Measurements from ENCODE around the gene LRWD1. TPM values are rescaled to one million over a fixed set of nuclear protein-coding genes. Genes with fewer than 3 reads are reported as not detected.
A peak's percentile ranks its signal among the peaks of the same experiment; 100 is the strongest.

Gene LRWD1
- total RNA-seq, 1 experiment from 2014 or later: 39.5 TPM

GRCh38 chr7:102444961-102445673 is 19.7 kb upstream of the LRWD1 start:
- no peaks in the 10 kb centered on the region for H3K27me3 ChIP-seq (ENCODE audit: insufficient read depth, low read length)
- peaks cover 15 to 39% of the 10 kb centered on the region in 2 experiments for H3K4me1 ChIP-seq (ENCODE audit: control insufficient read depth in 1 of 2, insufficient read depth in 2 of 2, low read length in 2 of 2)
- RAD21 ChIA-PET (ENCODE audit: low non-redundant PET in 1 of 2, low total read pairs in 2 of 2, uncharacterized antibody in 2 of 2, unreplicated experiment in 2 of 2): no interaction called here
- H3K27ac ChIP-seq (ENCODE audit: low read depth, low read length): no peak overlapping the region
- ATAC-seq: no peak
- intact Hi-C loops (cut with micrococcal nuclease): no loop called here
- H3K4me3 ChIP-seq (replicated peaks in 1 of 2; ENCODE audit: low read depth in 1 of 2, low read length in 2 of 2): no peak overlapping the region
- no peaks in the 10 kb centered on the region for H3K79me2 ChIP-seq (ENCODE audit: insufficient read depth, low read length)
- no peaks in the 10 kb centered on the region for H4K20me1 ChIP-seq (ENCODE audit: insufficient read depth)
- H3K4me2 ChIP-seq (ENCODE audit: low read length): peak overlapping the region; percentile 6; the same call in 1 of the 2 replicates
- no TSS peak for BruUV-seq (replicated peaks)
- no peaks in the 10 kb centered on the region for H3K9me2 ChIP-seq (ENCODE audit: insufficient read depth)
- DNase-seq (ENCODE audit: low read depth, low spot score): no peak
- no peaks in the 10 kb centered on the region; a peak in 1 of 4 replicates for H3K36me3 ChIP-seq (ENCODE audit: control insufficient read depth in 1 of 2, insufficient read depth in 2 of 2, low read length in 2 of 2)
- H3K9ac ChIP-seq (ENCODE audit: low read length): no peak overlapping the region
- POLR2A ChIA-PET: no interaction called here
- TF ChIP-seq EZH2 (IDR thresholded peaks at IDR 0.05) (no peak), EZH2phosphoT487 (IDR thresholded peaks at IDR 0.05; ENCODE audit: borderline replicate concordance) (no peak), POLR2AphosphoS5 (IDR thresholded peaks at IDR 0.05; ENCODE audit: low read depth, low read length) (no peak), EGR1 (IDR thresholded peaks at IDR 0.05; ENCODE audit: low read depth) (no peak), FOSL1 (IDR thresholded peaks at IDR 0.05; ENCODE audit: low read depth) (no peak), MAX (IDR thresholded peaks at IDR 0.05) (no peak), SIN3A (IDR thresholded peaks at IDR 0.05; ENCODE audit: low read depth) (no peak)
- H3K9me3 ChIP-seq (ENCODE audit: control insufficient read depth in 1 of 2, insufficient read depth in 1 of 2, low read depth in 1 of 2, low read length in 2 of 2): no peaks in the 10 kb centered on the region
- no peak overlapping the region for H2AFZ ChIP-seq (ENCODE audit: low read depth, low read length, poor library complexity, severe bottlenecking)
- CTCF ChIA-PET: no interaction called here

GRCh38 chr7:102445674-102446071 is 19.1 kb upstream of the LRWD1 start:
- H3K4me1 ChIP-seq (ENCODE audit: control insufficient read depth in 1 of 2, insufficient read depth in 2 of 2, low read length in 2 of 2): peaks cover 10 to 34% of the 10 kb centered on the region in 2 experiments
- H3K27me3 ChIP-seq (ENCODE audit: insufficient read depth, low read length): no peaks in the 10 kb centered on the region
- CTCF ChIA-PET: no interaction called here
- H3K4me3 ChIP-seq (replicated peaks in 1 of 2; ENCODE audit: low read depth in 1 of 2, low read length in 2 of 2): no peak overlapping the region
- no peak overlapping the region for H2AFZ ChIP-seq (ENCODE audit: low read depth, low read length, poor library complexity, severe bottlenecking)
- H3K4me2 ChIP-seq (ENCODE audit: low read length): no peak overlapping the region
- H3K27ac ChIP-seq (ENCODE audit: low read depth, low read length): no peak overlapping the region
- no peaks in the 10 kb centered on the region for H3K79me2 ChIP-seq (ENCODE audit: insufficient read depth, low read length)
- H3K9me3 ChIP-seq (ENCODE audit: control insufficient read depth in 1 of 2, insufficient read depth in 1 of 2, low read depth in 1 of 2, low read length in 2 of 2): no peaks in the 10 kb centered on the region
- H3K9ac ChIP-seq (ENCODE audit: low read length): no peak overlapping the region
- no peak for DNase-seq (ENCODE audit: low read depth, low spot score)
- intact Hi-C loops (cut with micrococcal nuclease): no loop called here
- no peaks in the 10 kb centered on the region; a peak in 1 of 4 replicates for H3K36me3 ChIP-seq (ENCODE audit: control insufficient read depth in 1 of 2, insufficient read depth in 2 of 2, low read length in 2 of 2)
- no peaks in the 10 kb centered on the region for H4K20me1 ChIP-seq (ENCODE audit: insufficient read depth)
- RAD21 ChIA-PET (ENCODE audit: low non-redundant PET in 1 of 2, low total read pairs in 2 of 2, uncharacterized antibody in 2 of 2, unreplicated experiment in 2 of 2): no interaction called here
- BruUV-seq (replicated peaks): no TSS peak
- H3K9me2 ChIP-seq (ENCODE audit: insufficient read depth): no peaks in the 10 kb centered on the region
- ATAC-seq: no peak
- POLR2A ChIA-PET: no interaction called here
- TF ChIP-seq, protein P1, sequence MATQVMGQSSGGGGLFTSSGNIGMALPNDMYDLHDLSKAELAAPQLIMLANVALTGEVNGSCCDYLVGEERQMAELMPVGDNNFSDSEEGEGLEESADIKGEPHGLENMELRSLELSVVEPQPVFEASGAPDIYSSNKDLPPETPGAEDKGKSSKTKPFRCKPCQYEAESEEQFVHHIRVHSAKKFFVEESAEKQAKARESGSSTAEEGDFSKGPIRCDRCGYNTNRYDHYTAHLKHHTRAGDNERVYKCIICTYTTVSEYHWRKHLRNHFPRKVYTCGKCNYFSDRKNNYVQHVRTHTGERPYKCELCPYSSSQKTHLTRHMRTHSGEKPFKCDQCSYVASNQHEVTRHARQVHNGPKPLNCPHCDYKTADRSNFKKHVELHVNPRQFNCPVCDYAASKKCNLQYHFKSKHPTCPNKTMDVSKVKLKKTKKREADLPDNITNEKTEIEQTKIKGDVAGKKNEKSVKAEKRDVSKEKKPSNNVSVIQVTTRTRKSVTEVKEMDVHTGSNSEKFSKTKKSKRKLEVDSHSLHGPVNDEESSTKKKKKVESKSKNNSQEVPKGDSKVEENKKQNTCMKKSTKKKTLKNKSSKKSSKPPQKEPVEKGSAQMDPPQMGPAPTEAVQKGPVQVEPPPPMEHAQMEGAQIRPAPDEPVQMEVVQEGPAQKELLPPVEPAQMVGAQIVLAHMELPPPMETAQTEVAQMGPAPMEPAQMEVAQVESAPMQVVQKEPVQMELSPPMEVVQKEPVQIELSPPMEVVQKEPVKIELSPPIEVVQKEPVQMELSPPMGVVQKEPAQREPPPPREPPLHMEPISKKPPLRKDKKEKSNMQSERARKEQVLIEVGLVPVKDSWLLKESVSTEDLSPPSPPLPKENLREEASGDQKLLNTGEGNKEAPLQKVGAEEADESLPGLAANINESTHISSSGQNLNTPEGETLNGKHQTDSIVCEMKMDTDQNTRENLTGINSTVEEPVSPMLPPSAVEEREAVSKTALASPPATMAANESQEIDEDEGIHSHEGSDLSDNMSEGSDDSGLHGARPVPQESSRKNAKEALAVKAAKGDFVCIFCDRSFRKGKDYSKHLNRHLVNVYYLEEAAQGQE (IDR thresholded peaks at IDR 0.05; ENCODE audit: low read depth): no peak
- no peak for TF ChIP-seq JUND (IDR thresholded peaks at IDR 0.05)
- no peak for TF ChIP-seq FOSL1 (IDR thresholded peaks at IDR 0.05; ENCODE audit: low read depth)
- TF ChIP-seq TCF7L2 (IDR thresholded peaks at IDR 0.05; ENCODE audit: borderline replicate concordance, extremely low read depth, insufficient read depth, insufficient read length): no peak
- TF ChIP-seq EZH2phosphoT487 (IDR thresholded peaks at IDR 0.05; ENCODE audit: borderline replicate concordance): no peak
- no peak for TF ChIP-seq SIN3A (IDR thresholded peaks at IDR 0.05; ENCODE audit: low read depth)
- TF ChIP-seq EZH2 (IDR thresholded peaks at IDR 0.05): no peak
- TF ChIP-seq CTCF (IDR thresholded peaks at IDR 0.05 in 2 of 3, conservative IDR thresholded peaks at IDR 0.05 in 1 of 3; ENCODE audit: borderline replicate concordance in 1 of 3, insufficient read depth in 1 of 3, low read depth in 2 of 3, low read length in 2 of 3): no peak
- TF ChIP-seq CBX3 (IDR thresholded peaks at IDR 0.05; ENCODE audit: low read depth): no peak
- no peak for TF ChIP-seq ATF3 (IDR thresholded peaks at IDR 0.05)
- no peak for TF ChIP-seq MAX (IDR thresholded peaks at IDR 0.05)

All from HCT116 (cell line).